ENCODE measurements around the gene NMT2.

- TF ChIP-seq CTCF (IDR thresholded peaks at IDR 0.05; ENCODE audit: low read depth, low read length, missing input control): no peak
- TF ChIP-seq RAD21 (IDR thresholded peaks at IDR 0.05): no peak
- TF ChIP-seq TAF1 (conservative IDR thresholded peaks at IDR 0.05): no peak
- TF ChIP-seq REST (IDR thresholded peaks at IDR 0.05): no peak
- TF ChIP-seq JUND (IDR thresholded peaks at IDR 0.05): no peak
- TF ChIP-seq ZBTB33 (IDR thresholded peaks at IDR 0.05): no peak
- no peak for TF ChIP-seq SP1 (IDR thresholded peaks at IDR 0.05)
- no peak for TF ChIP-seq FOXA1 (IDR thresholded peaks at IDR 0.05)
Measured at GRCh38 chr10:15163253-15163828, 5.2 kb downstream of the NMT2 start.
